Measurements from ENCODE around the gene MICAL2.

MICAL2 gene

GRCh38 chr11:12154871-12155668, 44.7 kb downstream of the MICAL2 start:
- no peak for DNase-seq (ENCODE audit: low read depth, low spot score)

- DNase-seq (ENCODE audit: low read depth, low spot score) = no peak
Observed at GRCh38 chr11:12155696-12156095, 45.3 kb downstream of the MICAL2 start.

GRCh38 chr11:12156301-12157140, 46.1 kb downstream of the MICAL2 start:
- DNase-seq (ENCODE audit: low read depth, low spot score) = no peak

GRCh38 chr11:12157241-12157661, 46.9 kb downstream of the MICAL2 start:
- no peak for DNase-seq (ENCODE audit: low read depth, low spot score)

GRCh38 chr11:12158909-12159308, 48.5 kb downstream of the MICAL2 start:
- DNase-seq (ENCODE audit: low read depth, low spot score) = no peak

- DNase-seq (ENCODE audit: low read depth, low spot score) = peak; percentile 77
Observed at GRCh38 chr11:12159351-12160099, 49.1 kb downstream of the MICAL2 start.

GRCh38 chr11:12160231-12160630, 49.8 kb downstream of the MICAL2 start:
- no peak for DNase-seq (ENCODE audit: low read depth, low spot score)

GRCh38 chr11:12160680-12161079, 50.3 kb downstream of the MICAL2 start:
- no peak for DNase-seq (ENCODE audit: low read depth, low spot score)

- DNase-seq (ENCODE audit: low read depth, low spot score) = no peak
Observed at GRCh38 chr11:12161137-12161536, 50.7 kb downstream of the MICAL2 start.

- no peak for DNase-seq (ENCODE audit: low read depth, low spot score)
Observed at GRCh38 chr11:12161603-12162350, 51.4 kb downstream of the MICAL2 start.

- DNase-seq (ENCODE audit: low read depth, low spot score) = no peak
Observed at GRCh38 chr11:12162652-12163051, 52.3 kb downstream of the MICAL2 start.

GRCh38 chr11:12163181-12163941, 53.0 kb downstream of the MICAL2 start:
- peak; percentile 95 for DNase-seq (ENCODE audit: low read depth, low spot score)

- no peak for DNase-seq (ENCODE audit: low read depth, low spot score)
Observed at GRCh38 chr11:12164061-12165014, 53.9 kb downstream of the MICAL2 start.

GRCh38 chr11:12165237-12165875, 55.0 kb downstream of the MICAL2 start:
- DNase-seq (ENCODE audit: low read depth, low spot score) = no peak

GRCh38 chr11:12166299-12167060, 56.1 kb downstream of the MICAL2 start:
- no peak for DNase-seq (ENCODE audit: low read depth, low spot score)

GRCh38 chr11:12167061-12168000, 56.9 kb downstream of the MICAL2 start:
- DNase-seq (ENCODE audit: low read depth, low spot score) = no peak

GRCh38 chr11:12168114-12168513, 57.7 kb downstream of the MICAL2 start:
- no peak for DNase-seq (ENCODE audit: low read depth, low spot score)
